Effector CD8-positive, alpha-beta T cell (primary cell): ENCODE results near the gene VIL1.

Experiments
- DNase-seq: peaks from one replicate; lab custom pipeline; 2025; lab: John Stamatoyannopoulos, UW

VIL1 gene

DNA sequence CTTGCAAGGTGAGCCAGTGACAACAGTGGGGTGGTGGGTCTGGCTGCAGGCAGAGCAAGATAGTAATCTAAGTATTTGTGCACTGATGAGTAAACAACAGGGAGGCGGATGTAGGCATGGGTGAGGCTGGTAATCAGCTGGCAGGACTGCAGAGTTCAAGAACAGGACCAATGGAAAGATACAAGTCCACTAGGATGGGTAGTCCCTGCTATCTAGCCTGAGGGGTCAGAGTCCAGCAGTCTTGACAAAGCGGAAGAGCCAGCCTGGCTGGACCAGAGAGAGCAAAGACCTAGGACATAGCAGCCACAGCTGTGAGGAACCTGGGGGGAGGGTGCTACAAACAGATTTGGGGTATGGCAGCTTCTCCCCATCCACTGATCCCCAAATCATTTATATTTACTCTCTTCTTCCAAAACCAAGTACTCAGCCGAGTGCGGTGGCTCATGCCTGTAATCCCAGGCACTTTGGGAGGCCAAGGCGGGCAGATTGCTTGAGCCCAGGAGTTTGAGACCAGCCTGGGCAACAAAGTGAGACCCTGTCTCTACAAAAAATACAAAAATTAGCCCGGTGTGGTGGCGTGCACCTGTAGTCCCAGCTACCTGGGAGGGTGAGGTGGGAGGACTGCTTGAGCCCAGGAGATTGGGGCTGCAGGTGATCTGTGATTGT is 25.9 kb downstream of the VIL1 start:
- DNase-seq, result no peak

GRCh38 chr2:218445602-218446001 is 26.7 kb downstream of the VIL1 start:
- no peak for DNase-seq

GRCh38 chr2:218446547-218446946 is 27.6 kb downstream of the VIL1 start:
- no peak for DNase-seq

GRCh38 chr2:218447072-218447471 is 28.1 kb downstream of the VIL1 start:
- DNase-seq, result no peak

DNA sequence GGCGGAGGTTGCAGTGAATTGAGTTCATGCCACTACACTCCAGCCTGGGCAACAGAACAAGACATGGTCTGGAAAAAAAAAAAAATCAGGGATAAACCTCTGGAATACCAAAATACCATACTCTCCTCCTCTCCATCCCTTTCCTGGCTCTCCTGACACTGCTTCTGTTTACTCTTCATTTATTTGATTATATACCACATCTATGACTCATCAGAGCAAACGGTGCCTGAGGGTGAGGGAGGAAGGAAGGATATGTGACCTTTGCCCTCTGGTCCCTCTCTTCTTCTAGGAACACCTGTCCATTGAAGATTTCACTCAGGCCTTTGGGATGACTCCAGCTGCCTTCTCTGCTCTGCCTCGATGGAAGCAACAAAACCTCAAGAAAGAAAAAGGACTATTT is 30.0 kb downstream of the VIL1 start:
- no peak for DNase-seq

DNA sequence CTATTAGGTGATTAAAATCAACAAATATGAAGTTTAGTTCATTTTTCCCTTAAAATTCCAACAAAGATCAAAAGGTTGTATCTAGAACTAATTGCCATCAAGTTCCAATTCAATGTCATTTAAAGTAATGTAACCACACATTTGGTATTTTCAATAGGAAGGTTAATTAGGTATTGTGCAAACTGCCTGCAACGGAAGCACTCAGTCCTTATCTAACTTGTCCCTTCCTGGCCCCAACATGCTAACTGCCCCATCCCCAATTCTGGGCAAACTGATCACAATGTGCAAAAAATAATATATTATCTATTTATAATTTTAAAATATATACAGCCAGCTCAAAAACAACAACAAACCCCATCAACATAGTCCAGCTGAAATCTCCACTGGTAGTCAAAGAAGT is 33.2 kb downstream of the VIL1 start:
- DNase-seq, result no peak

DNA sequence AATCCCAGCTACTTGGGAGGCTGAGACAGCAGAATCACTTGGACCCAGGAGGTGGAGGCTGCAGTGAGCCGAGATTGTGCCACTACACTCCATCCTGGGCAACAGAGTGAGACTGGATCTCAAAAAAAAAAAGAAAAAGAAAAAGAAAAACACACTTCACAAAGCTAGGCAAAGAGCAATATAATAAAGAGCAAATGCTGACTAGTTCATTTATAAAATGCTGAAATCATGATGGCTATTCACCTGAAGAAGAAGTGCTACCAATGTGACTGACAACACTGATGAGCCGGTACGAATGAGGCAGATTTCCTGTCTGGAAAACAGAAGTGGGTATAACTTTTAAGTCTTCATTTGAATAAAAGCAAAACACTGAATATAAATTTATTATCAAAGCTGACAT is 37.9 kb downstream of the VIL1 start:
- DNase-seq, result no peak

DNA sequence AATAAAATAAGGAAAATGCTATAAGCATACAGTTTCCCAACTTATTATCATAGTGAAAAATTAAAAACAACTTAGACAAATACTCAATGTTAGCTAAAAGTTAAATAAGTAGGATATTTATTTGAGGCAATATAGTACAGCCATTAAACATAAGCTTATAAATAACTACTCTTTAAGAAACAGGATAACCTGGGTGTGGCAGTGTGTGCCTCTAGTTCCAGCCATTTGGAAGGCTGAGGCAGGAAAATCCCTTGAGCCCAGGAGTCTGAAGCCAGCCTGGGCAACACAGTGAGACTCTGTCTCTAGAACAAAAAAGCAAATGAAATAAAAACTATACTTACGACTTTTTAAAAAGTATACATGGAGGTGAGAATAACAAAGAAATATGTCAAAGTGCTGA is 39.7 kb downstream of the VIL1 start:
- DNase-seq, result no peak

- no peak for DNase-seq
These were observed 47.2 kb downstream of the VIL1 start for GRCh38 chr2:218465987-218466633.

DNA sequence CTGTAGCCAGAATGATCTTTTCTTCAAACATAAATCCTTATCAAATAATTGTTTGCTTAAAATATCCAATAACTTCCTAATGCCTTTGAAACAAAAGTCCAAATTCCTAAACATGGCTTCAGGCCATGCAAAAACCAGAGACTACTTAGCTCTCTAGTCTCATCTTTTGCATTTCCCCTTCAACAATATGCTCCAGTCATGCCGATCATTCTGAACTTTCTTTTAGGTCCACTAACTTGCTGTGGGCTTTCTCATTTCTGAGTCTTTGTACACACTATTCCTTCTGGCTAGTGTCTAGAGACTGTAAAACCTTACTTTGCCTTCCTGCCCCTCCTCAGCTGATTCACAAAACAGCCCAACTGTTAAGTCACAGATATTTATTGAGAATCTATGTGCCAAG is 51.5 kb downstream of the VIL1 start:
- no peak for DNase-seq

GRCh38 chr2:218471036-218471435 is 52.1 kb downstream of the VIL1 start:
- DNase-seq, result no peak

GRCh38 chr2:218471982-218472381 is 53.1 kb downstream of the VIL1 start:
- DNase-seq, result no peak

GRCh38 chr2:218472988-218473387 is 54.1 kb downstream of the VIL1 start:
- DNase-seq, result no peak

GRCh38 chr2:218474527-218474926 is 55.6 kb downstream of the VIL1 start:
- no peak for DNase-seq

DNA sequence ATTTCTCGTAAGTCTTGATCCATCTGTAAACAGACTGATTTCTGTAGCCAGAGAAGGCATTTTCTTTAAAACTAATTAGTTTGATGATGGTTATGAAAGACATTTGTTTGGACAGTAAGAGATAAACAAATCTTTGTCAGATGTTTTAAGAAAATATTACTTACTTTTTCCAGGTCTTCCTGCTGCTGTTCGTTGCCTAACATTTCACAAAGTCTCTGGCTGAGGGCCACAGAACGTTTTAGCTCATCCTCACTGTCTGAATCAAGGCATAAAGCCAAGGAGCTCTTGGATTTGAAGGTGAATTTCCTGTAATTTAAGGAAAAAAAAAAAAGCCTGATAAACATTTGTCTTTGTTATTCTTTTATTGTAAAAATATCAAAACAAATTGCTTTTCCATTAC is 57.8 kb downstream of the VIL1 start:
- no peak for DNase-seq

DNA sequence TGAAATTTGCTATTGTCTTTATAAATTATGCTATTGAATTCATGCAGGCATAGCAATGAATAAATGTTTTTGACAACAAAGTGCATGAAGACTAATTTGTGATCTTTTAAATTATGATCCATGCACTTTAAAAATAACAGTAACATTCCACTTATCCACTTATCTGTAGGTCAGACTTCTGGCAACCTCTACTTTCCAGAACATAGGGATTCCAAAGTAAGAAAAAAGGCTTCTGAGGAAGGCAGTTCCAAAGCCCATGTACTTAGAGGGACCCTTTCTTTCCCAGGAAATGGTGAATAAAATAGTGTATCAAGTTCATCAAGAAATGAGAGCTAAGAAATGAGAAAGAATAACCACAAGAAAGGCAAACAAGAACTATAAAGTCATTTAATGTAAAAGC is 58.3 kb downstream of the VIL1 start:
- no peak for DNase-seq

- DNase-seq, result no peak
These were observed 59.6 kb downstream of the VIL1 start for GRCh38 chr2:218478544-218478943.

DNA sequence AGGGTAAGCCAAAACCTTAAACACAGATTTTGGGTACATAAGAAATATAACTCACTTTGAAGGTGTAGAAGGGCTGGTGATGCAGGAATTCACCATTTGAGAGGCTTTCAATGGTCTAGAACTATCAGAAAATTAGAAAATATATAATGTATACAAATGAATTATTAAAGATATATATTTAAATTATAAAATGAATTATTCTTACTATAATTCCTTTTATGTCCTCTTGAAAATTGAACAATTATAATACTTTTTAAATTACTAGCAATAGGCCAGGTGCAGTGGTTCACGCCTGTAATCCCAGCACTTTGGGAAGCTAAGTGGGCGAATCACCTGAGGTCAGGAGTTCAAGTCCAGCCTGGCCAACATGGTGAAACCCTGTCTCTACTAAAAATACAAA is 60.7 kb downstream of the VIL1 start:
- DNase-seq, result no peak

GRCh38 chr2:218482651-218483050 is 63.7 kb downstream of the VIL1 start:
- DNase-seq, result no peak

DNA sequence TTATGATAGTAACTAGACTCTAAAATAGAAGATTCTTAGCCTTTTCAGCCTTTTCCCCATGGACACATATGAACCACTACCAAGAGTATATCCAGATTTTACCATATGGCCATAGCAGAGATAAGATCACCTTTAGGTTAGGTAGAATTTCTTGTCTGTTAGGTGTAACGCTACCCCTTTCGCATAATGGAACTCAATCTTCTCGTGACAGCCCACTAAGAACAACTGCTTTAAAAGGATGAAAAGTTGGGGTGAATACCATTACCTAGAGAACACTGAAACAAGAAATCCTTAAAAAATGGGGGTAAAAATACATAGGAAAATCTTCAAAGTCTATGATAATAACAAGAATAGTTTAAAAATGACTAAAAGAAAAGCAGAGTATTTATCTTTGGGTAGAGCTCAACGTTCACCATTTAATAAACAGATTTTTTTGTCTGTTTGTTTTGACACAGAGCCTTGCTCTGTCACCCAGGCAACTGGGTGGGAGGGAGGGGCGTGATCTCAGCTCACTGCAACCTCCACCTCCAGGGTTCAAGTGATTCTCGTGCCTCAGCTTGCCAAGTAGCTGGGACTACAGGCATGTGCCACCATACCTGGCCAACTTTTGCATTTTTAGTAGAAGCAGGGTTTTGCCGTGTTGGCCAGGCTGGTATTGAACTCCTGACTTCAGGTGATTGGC is 67.2 kb downstream of the VIL1 start:
- DNase-seq, result no peak

GRCh38 chr2:218500501-218501060 is 81.7 kb downstream of the VIL1 start:
- DNase-seq, result no peak

DNA sequence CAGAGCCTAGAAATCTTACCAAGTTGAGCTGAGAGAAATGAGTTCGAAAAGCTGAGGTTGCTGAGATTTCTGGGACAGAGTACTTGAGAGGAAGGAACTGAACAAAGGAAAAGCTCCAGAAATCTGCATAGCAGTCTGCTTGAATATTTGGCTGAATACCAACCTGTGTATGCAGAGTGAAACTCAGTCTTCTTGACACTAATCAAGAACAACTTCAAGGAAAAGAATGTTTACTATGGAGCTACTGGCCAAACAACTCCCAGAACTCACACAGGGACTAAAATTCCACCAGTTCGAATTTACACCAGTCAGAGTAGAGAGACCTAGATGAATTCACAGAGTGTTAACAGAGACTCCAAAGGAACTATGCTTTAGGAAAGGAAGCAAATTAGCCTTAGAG is 82.7 kb downstream of the VIL1 start:
- DNase-seq, result no peak
